ENCODE data around the gene ESYT1.
"Not testable (repeated sequence)": the region's sequence is repeated elsewhere in the genome, so short reads cannot be mapped to it uniquely, and the experiment has no call there.

The ESYT1 gene

GRCh38 chr12:56104109-56104814, 23.8 kb upstream of the ESYT1 start, which contains the start of gene PA2G4:
TSS of gene PA2G4 (plus strand) at chr12:56104559. CDS start at chr12:56104738, 179 bp downstream.
- in situ Hi-C loops (cut with MboI; ENCODE audit: low sequenced_read_pairs) = no loop called here

- in situ Hi-C loops (cut with MboI; ENCODE audit: low sequenced_read_pairs) = no loop called here
These were observed 23.1 kb upstream of the ESYT1 start for GRCh38 chr12:56104815-56105608.

GRCh38 chr12:56105609-56105902, 22.5 kb upstream of the ESYT1 start:
- in situ Hi-C loops (cut with MboI; ENCODE audit: low sequenced_read_pairs) = no loop called here

GRCh38 chr12:56107242-56107641, 20.8 kb upstream of the ESYT1 start:
- in situ Hi-C loops (cut with MboI; ENCODE audit: low sequenced_read_pairs) = no loop called here

- in situ Hi-C loops (cut with MboI; ENCODE audit: low sequenced_read_pairs) = no loop called here
These were observed 17.5 kb upstream of the ESYT1 start for GRCh38 chr12:56110571-56110970.

- in situ Hi-C loops (cut with MboI; ENCODE audit: low sequenced_read_pairs) = no loop called here
These were observed 14.0 kb upstream of the ESYT1 start for GRCh38 chr12:56114084-56114483.

- in situ Hi-C loops (cut with MboI; ENCODE audit: low sequenced_read_pairs) = no loop called here
These were observed 12.7 kb upstream of the ESYT1 start for GRCh38 chr12:56115329-56115728.

GRCh38 chr12:56116267-56117081, 11.6 kb upstream of the ESYT1 start, which contains the start of gene RPL41:
TSS of gene RPL41 (plus strand) at chr12:56116633.
- in situ Hi-C loops (cut with MboI; ENCODE audit: low sequenced_read_pairs) = no loop called here

GRCh38 chr12:56117082-56117706, 10.9 kb upstream of the ESYT1 start:
- in situ Hi-C loops (cut with MboI; ENCODE audit: low sequenced_read_pairs) = not testable (repeated sequence)

- in situ Hi-C loops (cut with MboI; ENCODE audit: low sequenced_read_pairs) = no loop called here
These were observed 10.0 kb upstream of the ESYT1 start, which contains the start of gene ZC3H10 for GRCh38 chr12:56117778-56118687. TSS of gene ZC3H10 (plus strand) at chr12:56118266. CDS start at chr12:56120563, 2,297 bp downstream.

- in situ Hi-C loops (cut with MboI; ENCODE audit: low sequenced_read_pairs) = no loop called here
These were observed 9.2 kb upstream of the ESYT1 start for GRCh38 chr12:56118688-56119357.

- in situ Hi-C loops (cut with MboI; ENCODE audit: low sequenced_read_pairs) = no loop called here
These were observed 8.7 kb upstream of the ESYT1 start for GRCh38 chr12:56119361-56119796.

GRCh38 chr12:56120158-56120846, 7.8 kb upstream of the ESYT1 start:
- in situ Hi-C loops (cut with MboI; ENCODE audit: low sequenced_read_pairs) = no loop called here

GRCh38 chr12:56121204-56121870, 6.7 kb upstream of the ESYT1 start:
- in situ Hi-C loops (cut with MboI; ENCODE audit: low sequenced_read_pairs) = no loop called here

- in situ Hi-C loops (cut with MboI; ENCODE audit: low sequenced_read_pairs) = no loop called here
These were observed 5.4 kb upstream of the ESYT1 start for GRCh38 chr12:56122637-56123036.

- in situ Hi-C loops (cut with MboI; ENCODE audit: low sequenced_read_pairs) = no loop called here
These were observed 3.9 kb upstream of the ESYT1 start for GRCh38 chr12:56124133-56124532.

- in situ Hi-C loops (cut with MboI; ENCODE audit: low sequenced_read_pairs) = no loop called here
These were observed 1.3 kb upstream of the ESYT1 start for GRCh38 chr12:56126732-56127239.

- in situ Hi-C loops (cut with MboI; ENCODE audit: low sequenced_read_pairs) = no loop called here
These were observed 581 bp upstream of the ESYT1 start for GRCh38 chr12:56127485-56127887.

Data from hTERT RPE-1 (cell line).